ENCODE measurements around the gene TMC8.

TMC8 gene

GRCh38 chr17:78174870-78175642 is 44.5 kb downstream of the TMC8 start:
- DNase-seq (ENCODE audit: extremely low read depth, low read depth) = no peak
- no peak for TF ChIP-seq CTCF (IDR thresholded peaks at IDR 0.05; ENCODE audit: low read depth, low read length)

GRCh38 chr17:78175643-78175981 is 45.0 kb downstream of the TMC8 start:
- no peak for TF ChIP-seq CTCF (IDR thresholded peaks at IDR 0.05; ENCODE audit: low read depth, low read length)
- no peak for DNase-seq (ENCODE audit: extremely low read depth, low read depth)

GRCh38 chr17:78176548-78177025 is 46.0 kb downstream of the TMC8 start:
- peak; percentile 86 for TF ChIP-seq CTCF (IDR thresholded peaks at IDR 0.05; ENCODE audit: low read depth, low read length)
- DNase-seq (ENCODE audit: extremely low read depth, low read depth) = no peak

- no peak for DNase-seq (ENCODE audit: extremely low read depth, low read depth)
- no peak for TF ChIP-seq CTCF (IDR thresholded peaks at IDR 0.05; ENCODE audit: low read depth, low read length)
Observed at GRCh38 chr17:78179372-78179771, 48.8 kb downstream of the TMC8 start.

- no peak for DNase-seq (ENCODE audit: extremely low read depth, low read depth)
Observed at GRCh38 chr17:78180083-78180482, 49.5 kb downstream of the TMC8 start.

GRCh38 chr17:78180508-78180907 is 49.9 kb downstream of the TMC8 start:
- DNase-seq (ENCODE audit: extremely low read depth, low read depth) = no peak
- TF ChIP-seq CTCF (IDR thresholded peaks at IDR 0.05; ENCODE audit: low read depth, low read length) = no peak

More at GRCh38 chr17:78180083-78180482, 49.5 kb downstream of the TMC8 start:
- no peak for TF ChIP-seq CTCF (IDR thresholded peaks at IDR 0.05; ENCODE audit: low read depth, low read length)

- DNase-seq (ENCODE audit: extremely low read depth, low read depth) = no peak
Observed at GRCh38 chr17:78182504-78182903, 51.9 kb downstream of the TMC8 start.

More at GRCh38 chr17:78182504-78182903, 51.9 kb downstream of the TMC8 start:
- no peak for TF ChIP-seq CTCF (IDR thresholded peaks at IDR 0.05; ENCODE audit: low read depth, low read length)

Measured in AG09319 (cell line).